Left lobe of liver (tissue), 2 donors: ENCODE results near the gene CNKSR3. TPM values are rescaled to one million over a fixed set of nuclear protein-coding genes. Genes with fewer than 3 reads are reported as not detected.
A peak's percentile ranks its signal among the peaks of the same experiment; 100 is the strongest.

Source experiments
- ATAC-seq: fragments of 200-7000 bp; cut with Tn5 transposase; one replicate; pipeline ENCODE4 v1.9.1; 2020; ENCODE audit warnings: mild to moderate bottlenecking, moderate library complexity
- DNase-seq: peaks from one replicate; pipeline ENCODE4 v3.0.0-alpha.2; 2020; ENCODE audit warnings: low spot score
- total RNA-seq: library from RNA; stranded (reverse); gene quantifications from one replicate; pipeline ENCODE4 v1.2.1, GENCODE V29; 2021
- donor health status: DM: no; HTN: no; CAD: no; lungs with moderate emphysema.
- donor health status: DM: no; HTN: yes; CAD: no.

The CNKSR3 gene
- total RNA-seq, 1 donor from 2014 or later = 42.9 TPM

- DNase-seq (no peak), ATAC-seq (no peak)
These were observed 81.6 kb downstream of the CNKSR3 start for GRCh38 chr6:154428897-154429296.

GRCh38 chr6:154427446-154427845 lies 83.0 kb downstream of the CNKSR3 start:
- no peak for ATAC-seq
- no peak for DNase-seq

GRCh38 chr6:154426997-154427396 lies 83.5 kb downstream of the CNKSR3 start:
- ATAC-seq (no peak), DNase-seq (no peak)

GRCh38 chr6:154425034-154425433 lies 85.5 kb downstream of the CNKSR3 start:
- ATAC-seq (no peak), DNase-seq (no peak)

- ATAC-seq = peak; percentile 42
- DNase-seq = no peak
These were observed 96.3 kb downstream of the CNKSR3 start for GRCh38 chr6:154414021-154414813.

GRCh38 chr6:154412106-154412820 lies 98.2 kb downstream of the CNKSR3 start:
- no peak for ATAC-seq

GRCh38 chr6:154411076-154411475 lies 99.4 kb downstream of the CNKSR3 start:
- ATAC-seq = no peak
- no peak for DNase-seq

More at GRCh38 chr6:154412106-154412820, 98.2 kb downstream of the CNKSR3 start:
- DNase-seq = no peak

GRCh38 chr6:154410619-154411072 lies 99.8 kb downstream of the CNKSR3 start:
- no peak for ATAC-seq
- no peak for DNase-seq

GRCh38 chr6:154408891-154409500 lies 101.5 kb downstream of the CNKSR3 start:
- DNase-seq (no peak), ATAC-seq (peak; percentile 13)

GRCh38 chr6:154407440-154407839 lies 103.0 kb downstream of the CNKSR3 start:
- no peak for DNase-seq
- ATAC-seq = no peak

GRCh38 chr6:154406869-154407268 lies 103.6 kb downstream of the CNKSR3 start:
- DNase-seq (no peak), ATAC-seq (peak; percentile 19)

GRCh38 chr6:154406301-154406700 lies 104.2 kb downstream of the CNKSR3 start:
- peak; percentile 20 for ATAC-seq
- DNase-seq = no peak

- DNase-seq (no peak), ATAC-seq (no peak)
These were observed 105.6 kb downstream of the CNKSR3 start for GRCh38 chr6:154404791-154405400.

GRCh38 chr6:154403788-154404187 lies 106.7 kb downstream of the CNKSR3 start:
- peak; percentile 17 for ATAC-seq

GRCh38 chr6:154402081-154402780 lies 108.3 kb downstream of the CNKSR3 start:
- DNase-seq = no peak
- no peak for ATAC-seq

More at GRCh38 chr6:154403788-154404187, 106.7 kb downstream of the CNKSR3 start:
- DNase-seq = peak; percentile 35

GRCh38 chr6:154399097-154399496 lies 111.4 kb downstream of the CNKSR3 start:
- DNase-seq (no peak), ATAC-seq (no peak)

- DNase-seq (no peak), ATAC-seq (peak; percentile 21)
These were observed 112.8 kb downstream of the CNKSR3 start for GRCh38 chr6:154397491-154398195.

- DNase-seq (no peak), ATAC-seq (no peak)
These were observed 114.6 kb downstream of the CNKSR3 start for GRCh38 chr6:154395878-154396277.

- no peak for DNase-seq
These were observed 115.2 kb downstream of the CNKSR3 start for GRCh38 chr6:154395316-154395715.

GRCh38 chr6:154394571-154394970 lies 115.9 kb downstream of the CNKSR3 start:
- no peak for DNase-seq
- no peak for ATAC-seq

More at GRCh38 chr6:154395316-154395715, 115.2 kb downstream of the CNKSR3 start:
- no peak for ATAC-seq
